ENCODE data around the gene SCIN.
"Not testable (repeated sequence)": the region's sequence is repeated elsewhere in the genome, so short reads cannot be mapped to it uniquely, and the experiment has no call there.

SCIN gene

GRCh38 chr7:12612622-12613021, 42.1 kb downstream of the SCIN start:
- DNase-seq (ENCODE audit: low read depth in 3 of 3): no peak

DNA sequence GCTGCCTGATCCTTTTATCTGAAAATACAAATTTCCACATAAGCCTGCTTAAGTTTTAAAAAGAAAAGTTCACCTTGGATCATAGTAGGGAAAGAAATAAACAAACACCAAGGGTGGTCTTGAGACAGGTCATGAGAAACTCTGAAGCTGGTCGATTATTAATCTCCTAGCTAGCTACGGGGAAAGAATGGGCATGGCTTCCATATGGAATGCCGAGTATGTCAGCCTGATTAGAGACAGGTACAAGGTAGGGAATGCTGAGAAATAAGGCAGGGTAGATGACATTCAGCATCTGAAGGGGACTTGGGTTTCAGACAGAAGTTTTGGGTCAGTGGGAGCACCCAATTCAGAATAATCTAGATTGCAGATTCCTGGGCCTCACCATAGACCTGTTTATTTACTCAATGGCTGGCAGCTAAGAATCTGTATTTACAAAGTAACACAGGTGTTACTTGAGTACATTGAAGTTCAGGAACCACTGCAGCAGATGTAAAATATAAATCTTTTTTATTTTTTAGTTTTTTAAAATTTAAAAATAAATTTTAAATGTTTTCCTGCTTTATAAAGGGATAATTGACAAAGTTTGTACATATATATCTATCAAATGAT, 49.0 kb downstream of the SCIN start:
- no peak for DNase-seq (ENCODE audit: low read depth in 3 of 3)

- no peak for DNase-seq (ENCODE audit: low read depth in 3 of 3)
These were observed 49.9 kb downstream of the SCIN start for GRCh38 chr7:12620371-12620770.

GRCh38 chr7:12623223-12623622, 52.7 kb downstream of the SCIN start:
- no peak for DNase-seq (ENCODE audit: low read depth in 3 of 3)

DNA sequence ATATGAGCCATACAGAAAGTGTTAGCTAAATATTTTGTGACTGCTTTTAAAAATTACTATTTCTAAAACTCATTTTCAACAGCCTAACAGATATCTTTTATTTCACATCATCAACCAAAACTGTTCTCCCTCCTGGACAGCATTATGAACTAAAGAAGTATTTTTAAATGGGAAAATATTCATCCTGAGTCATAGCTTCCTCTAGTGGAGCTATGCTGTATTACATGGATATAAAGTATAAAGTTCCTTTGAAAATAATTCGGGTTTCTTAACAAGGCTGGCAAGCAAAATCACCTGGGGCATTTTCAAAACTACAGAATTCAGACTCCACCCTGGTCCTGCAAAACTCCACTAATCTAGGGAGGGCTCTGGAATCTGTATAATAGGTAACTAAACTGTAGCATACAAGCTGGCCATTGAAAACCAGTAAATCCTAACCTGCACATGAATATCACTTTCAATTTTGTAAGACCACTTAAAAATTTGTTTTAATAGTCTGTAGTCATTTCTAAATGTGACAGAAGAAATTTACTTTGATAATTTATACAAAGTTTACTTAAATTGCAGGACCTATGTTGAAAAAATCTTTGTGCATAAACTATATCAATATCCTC, 53.5 kb downstream of the SCIN start:
- no peak for DNase-seq (ENCODE audit: low read depth in 3 of 3)

GRCh38 chr7:12625836-12626235, 55.3 kb downstream of the SCIN start:
- no peak for DNase-seq (ENCODE audit: low read depth in 3 of 3)

- no peak for DNase-seq (ENCODE audit: low read depth in 3 of 3)
These were observed 59.4 kb downstream of the SCIN start for GRCh38 chr7:12629816-12630512.

- no peak for DNase-seq (ENCODE audit: low read depth in 3 of 3)
These were observed 59.9 kb downstream of the SCIN start for GRCh38 chr7:12630513-12630819.

GRCh38 chr7:12633582-12633981, 63.1 kb downstream of the SCIN start:
- DNase-seq (ENCODE audit: low read depth in 3 of 3): no peak

GRCh38 chr7:12635830-12636229, 65.3 kb downstream of the SCIN start:
- DNase-seq (ENCODE audit: low read depth in 3 of 3): no peak

DNA sequence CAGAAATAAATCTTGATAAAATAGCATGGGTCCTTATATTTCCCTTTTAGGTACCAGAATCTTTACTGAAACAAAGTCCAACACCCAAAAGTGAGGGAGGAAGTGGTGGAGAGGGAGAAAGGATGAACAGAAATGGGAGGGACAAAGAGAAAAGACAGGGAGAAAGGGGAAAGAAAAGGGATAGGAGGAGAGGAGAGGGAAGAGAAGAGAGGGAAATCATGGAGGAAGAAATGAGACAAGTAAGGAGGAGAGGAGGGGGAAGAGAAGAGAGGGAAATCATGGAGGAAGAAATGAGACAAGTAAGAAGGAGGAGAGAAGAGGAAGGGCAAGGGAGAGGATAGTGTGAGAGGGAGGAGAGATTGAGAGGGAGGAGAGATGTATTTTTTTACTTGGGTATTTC, 66.8 kb downstream of the SCIN start:
- DNase-seq (ENCODE audit: low read depth in 3 of 3): no peak

DNA sequence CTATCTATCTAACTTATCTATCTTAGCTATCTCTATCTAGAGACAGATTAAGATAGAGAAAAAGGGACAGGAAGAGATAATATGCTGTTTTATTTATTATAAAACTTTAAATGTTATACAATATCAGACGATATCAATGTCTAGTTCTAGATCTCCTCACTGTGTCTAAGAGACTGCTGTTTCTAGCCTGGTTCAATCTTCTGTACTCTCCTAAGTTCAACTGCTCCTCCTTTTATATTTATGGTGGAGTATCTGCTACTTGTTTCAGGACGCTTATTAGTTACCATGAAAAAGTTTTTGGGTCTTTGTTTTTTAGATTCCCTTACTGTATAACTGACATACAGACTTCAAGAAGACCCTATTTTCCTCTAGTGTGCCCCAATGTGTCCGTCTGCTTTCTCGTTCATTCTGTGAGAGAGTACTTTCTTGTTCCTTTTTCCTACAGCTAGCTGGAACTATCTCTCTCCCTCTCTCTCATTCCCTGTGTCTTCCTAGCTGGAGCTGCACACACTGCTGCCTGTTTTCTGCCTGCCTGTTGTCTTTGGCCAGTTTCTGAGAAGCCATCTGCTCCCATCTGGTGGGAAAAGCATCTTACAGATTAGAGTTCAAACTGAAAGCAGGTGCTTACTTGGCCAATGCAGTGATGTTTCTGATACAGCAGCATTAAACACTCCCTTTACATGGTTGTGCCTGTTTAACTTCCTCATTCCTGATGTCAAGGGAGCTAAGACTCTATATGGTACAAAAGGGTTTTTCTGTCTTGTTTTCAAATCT, 67.5 kb downstream of the SCIN start:
- DNase-seq (ENCODE audit: low read depth in 3 of 3): no peak

DNA sequence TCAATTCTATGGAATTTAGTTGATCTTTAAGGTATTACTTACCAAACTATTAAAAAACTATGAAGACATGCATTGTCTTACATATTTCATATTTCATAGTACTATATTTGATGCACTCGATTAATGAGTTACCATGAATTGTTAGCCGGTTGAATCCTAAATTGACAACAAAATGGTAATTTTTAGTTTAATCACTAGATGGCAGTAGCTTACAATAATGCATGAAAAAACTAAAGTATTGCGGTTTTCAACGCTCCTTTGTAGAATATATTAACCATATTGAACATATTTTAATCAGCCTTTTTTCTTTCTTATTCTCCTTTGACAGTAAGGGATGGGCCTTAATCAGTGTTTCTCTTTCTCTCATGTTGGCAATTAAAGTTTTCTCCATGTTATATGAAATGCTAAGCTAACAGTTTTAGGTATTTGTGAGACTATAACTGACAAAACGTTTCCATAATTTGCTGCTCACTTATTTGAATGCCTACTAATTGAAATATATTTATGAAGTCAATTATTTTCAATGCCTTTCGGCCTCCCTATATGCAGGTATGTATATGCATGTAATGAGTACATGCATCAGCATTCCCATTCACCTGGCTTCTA, 68.4 kb downstream of the SCIN start:
- no peak for DNase-seq (ENCODE audit: low read depth in 3 of 3)

- DNase-seq (ENCODE audit: low read depth in 3 of 3): no peak
These were observed 70.0 kb downstream of the SCIN start for GRCh38 chr7:12640299-12641096.

DNA sequence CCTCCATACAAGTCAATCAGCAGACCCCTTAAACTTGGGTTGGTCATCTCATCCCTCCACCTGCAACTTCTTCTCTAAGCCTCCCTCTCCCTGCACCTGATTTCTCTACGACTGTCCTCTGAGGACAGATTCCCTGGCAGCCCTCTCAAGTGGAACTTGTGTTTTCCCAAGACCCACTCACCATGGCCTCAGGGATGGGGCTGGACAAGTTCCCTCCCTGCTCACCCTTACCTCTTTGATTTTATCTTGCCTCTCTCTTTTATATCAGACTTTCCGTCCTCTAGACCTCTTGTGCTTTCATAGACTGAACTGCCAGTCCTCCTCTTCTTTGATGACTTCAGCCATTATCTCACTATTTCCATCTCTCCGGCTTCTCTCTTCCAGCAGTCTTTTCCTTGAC, 70.7 kb downstream of the SCIN start:
- no peak for DNase-seq (ENCODE audit: low read depth in 3 of 3)

DNA sequence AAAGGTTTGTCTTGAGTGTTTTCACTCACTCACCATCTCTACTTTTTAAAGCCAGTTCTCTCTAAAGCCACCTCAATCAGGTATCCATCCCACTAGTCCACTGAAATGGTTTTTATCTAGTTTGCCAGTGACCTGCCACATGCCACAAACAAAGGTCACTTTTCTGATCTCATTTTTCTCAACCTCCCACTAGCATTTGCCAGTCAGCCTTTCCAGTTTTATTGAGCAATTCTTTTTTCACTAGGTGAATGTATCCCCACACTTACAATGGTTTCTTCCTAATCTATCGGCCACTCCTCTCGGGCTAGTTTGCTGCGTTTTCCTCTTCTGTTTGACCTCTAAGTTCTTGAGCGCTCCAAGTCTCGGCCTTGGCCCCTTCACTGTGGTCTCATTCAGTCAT, 72.0 kb downstream of the SCIN start:
- no peak for DNase-seq (ENCODE audit: low read depth in 3 of 3)

DNA sequence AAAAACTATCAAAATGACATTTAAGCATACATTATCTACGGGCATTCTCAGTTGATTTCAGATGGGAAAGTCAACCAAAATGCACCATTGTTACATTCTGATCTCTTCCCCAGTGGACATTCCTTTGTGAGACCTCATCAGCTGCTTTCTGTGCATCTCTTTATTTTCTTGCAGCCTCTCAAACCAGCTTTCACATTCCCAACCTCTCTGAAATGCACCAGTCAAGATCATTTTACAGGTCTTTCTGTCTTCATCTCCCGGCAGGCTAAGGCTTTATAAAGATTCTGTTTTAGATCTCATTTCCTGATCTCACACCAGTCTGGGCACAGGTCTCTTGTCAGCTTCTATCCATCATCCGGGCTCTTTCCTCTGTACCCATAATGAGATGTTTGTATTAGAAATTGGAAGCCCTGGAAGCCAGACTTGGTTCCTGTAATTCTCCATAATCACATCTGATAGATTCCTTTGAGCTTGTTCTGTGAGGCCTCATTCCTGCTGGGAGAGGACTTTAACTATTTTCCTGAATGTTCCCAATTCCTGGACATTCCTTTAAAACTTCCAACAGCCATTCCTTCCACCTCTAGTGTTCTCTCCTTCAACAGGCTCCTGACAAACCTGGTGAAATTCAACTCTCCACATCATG, 72.6 kb downstream of the SCIN start:
- DNase-seq (ENCODE audit: low read depth in 3 of 3): no peak

- DNase-seq (ENCODE audit: low read depth in 3 of 3): no peak
These were observed 73.1 kb downstream of the SCIN start for GRCh38 chr7:12643644-12644043.

- DNase-seq (ENCODE audit: low read depth in 3 of 3): not testable (repeated sequence)
These were observed 74.7 kb downstream of the SCIN start for GRCh38 chr7:12645212-12645611.

- DNase-seq (ENCODE audit: low read depth in 3 of 3): no peak
These were observed 75.6 kb downstream of the SCIN start for GRCh38 chr7:12646139-12646538.
